Transverse colon (tissue), 4 donors: ENCODE data around the gene EEFSEC. TPM values are rescaled to one million over a fixed set of nuclear protein-coding genes. Genes with fewer than 3 reads are reported as not detected.

Source experiments
- DNase-seq: peaks from one replicate; pipeline ENCODE4 v3.0.0-alpha.2; 2019
- H3K27ac ChIP-seq, 4 donors: fragments of 200-600 bp; sonication (generic); 2 replicates each; pipeline ENCODE4 v1.5.1; 2016 to 2018; ENCODE audit warnings: inconsistent platforms in 4 of 4
- H3K27me3 ChIP-seq: fragments of 200-600 bp; sonication (generic); 2 replicates; pipeline ENCODE4 v1.5.1; 2017; ENCODE audit warnings: inconsistent platforms
- H3K36me3 ChIP-seq, 4 donors: fragments of 200-600 bp; sonication (generic); 2 replicates each; pipeline ENCODE4 v1.5.1; 2017 to 2019; ENCODE audit warnings: inconsistent platforms in 4 of 4
- H3K4me1 ChIP-seq, 4 donors: fragments of 200-600 bp; sonication (generic); 2 replicates each; pipeline ENCODE4 v1.5.1; 2017 to 2020; ENCODE audit warnings: inconsistent platforms in 4 of 4
- H3K4me3 ChIP-seq, 4 donors: fragments of 200-600 bp; sonication (generic); 1 replicate in 1 of 4; 2 replicates in 3 of 4; pipeline versions ENCODE4 v1.5.1 to v1.6.1; 2017 to 2019; ENCODE audit warnings: inconsistent platforms in 4 of 4
- H3K9me3 ChIP-seq, 2 donors: fragments of 200-600 bp; sonication (generic); 2 replicates each; pipeline ENCODE4 v1.5.1; 2017 to 2019; ENCODE audit warnings: inconsistent platforms in 2 of 2
- CTCF ChIP-seq, 5 experiments: fragments of 200-600 bp in 3 of 5; fragments of 450-650 bp in 2 of 5; sonication (generic) in 3 of 5; IDR thresholded peaks; 1 replicate in 2 of 5; 2 replicates in 3 of 5; pipeline ENCODE4 v1.5.1; 2016 to 2017; ENCODE audit warnings: antibody characterized with exemption in 5 of 5, inconsistent platforms in 3 of 5, mild to moderate bottlenecking in 2 of 5, moderate library complexity in 1 of 5
- EP300 ChIP-seq: sonication (generic); formaldehyde crosslinking; IDR thresholded peaks from one replicate; pipeline ENCODE4 v1.6.1; 2017; ENCODE audit warnings: antibody characterized with exemption, low read depth
- POLR2A ChIP-seq: fragments of 450-650 bp; IDR thresholded peaks from one replicate; pipeline ENCODE4 v1.6.1; 2016; ENCODE audit warnings: antibody characterized with exemption, mild to moderate bottlenecking, moderate library complexity
- POLR2AphosphoS5 ChIP-seq, 3 donors: sonication (generic); formaldehyde crosslinking; IDR thresholded peaks; one replicate each; pipeline ENCODE4 v1.6.1; 2016; ENCODE audit warnings: antibody characterized with exemption in 3 of 3
- WGBS, 2 donors: methylation state at CpG; one replicate each; pipeline ENCODE4 v1.1.5; 2018; ENCODE audit warnings: low coverage in 1 of 2; 5-methylcytosine and 5-hydroxymethylcytosine counted together
- in situ Hi-C, 4 donors: fragments of 200-750 bp; cut with MboI; loops; one replicate each; pipeline versions ENCODE4 v1.15.0 to v1.15.1; 2017; ENCODE audit warnings: low sequenced_read_pairs in 3 of 4, low pct_ligation_motif_present in 1 of 4, low pct_unique_long_range_greater_than_20kb in 1 of 4
- intact Hi-C: fragments of 100-400 bp; cut with DNase I; formaldehyde crosslinking; loops from one replicate; pipeline ENCODE4 v1.15.1; 2023; ENCODE audit warnings: low total_unique reads
- total RNA-seq, 4 donors: library from RNA; depleted of rRNA; stranded (reverse); fragments of >200 nt; gene quantifications; one replicate each; pipeline ENCODE4 v1.1.0, GENCODE V29; 2016

EEFSEC gene
- total RNA-seq, 4 donors from 2014 or later: 10.3 to 16.8 (median 14.2) TPM

GRCh38 chr3:128395046-128395445, 241.8 kb downstream of the EEFSEC start:
- intact Hi-C loops (no loop called here), in situ Hi-C loops (no loop called here)
- Histone ChIP-seq H3K4me1 (no peaks in the 10 kb centered on the region), H3K4me3 (no peak overlapping the region), H3K9me3 (no peaks in the 10 kb centered on the region), H3K36me3 (no peaks in the 10 kb centered on the region), H3K27me3 (no peaks in the 10 kb centered on the region), H3K27ac (no peak overlapping the region)
- no peak for TF ChIP-seq EP300
- no peak for TF ChIP-seq CTCF (IDR thresholded peaks at IDR 0.05)
- no peak for TF ChIP-seq POLR2AphosphoS5 (IDR thresholded peaks at IDR 0.05)
- no peak for TF ChIP-seq POLR2A
- 96% methylated on average over 6 of the region's 6 CpGs; no CpG with 5 or more reads in 1 of the 2 donors for WGBS, 2 donors
- no peak for DNase-seq

GRCh38 chr3:128395500-128396162, 242.3 kb downstream of the EEFSEC start:
- intact Hi-C loops (no loop called here), in situ Hi-C loops (no loop called here)
- no peak overlapping the region for H3K27ac ChIP-seq
- H3K4me3 ChIP-seq: no peak overlapping the region
- no peak for TF ChIP-seq POLR2A
- no peak for TF ChIP-seq CTCF (IDR thresholded peaks at IDR 0.05)
- TF ChIP-seq POLR2AphosphoS5 (IDR thresholded peaks at IDR 0.05): no peak
- no peak for TF ChIP-seq EP300
- 67% methylated on average over 9 of the region's 9 CpGs; no CpG with 5 or more reads in 1 of the 2 donors for whole genome bisulfite sequencing, 2 donors
- no peaks in the 10 kb centered on the region for H3K27me3 ChIP-seq
- no peaks in the 10 kb centered on the region for H3K4me1 ChIP-seq
- no peaks in the 10 kb centered on the region for H3K9me3 ChIP-seq
- no peaks in the 10 kb centered on the region for H3K36me3 ChIP-seq
- DNase-seq: no peak

- in situ Hi-C loops: no loop called here
- TF ChIP-seq POLR2A (no peak), EP300 (no peak), POLR2AphosphoS5 (IDR thresholded peaks at IDR 0.05) (no peak), CTCF (IDR thresholded peaks at IDR 0.05) (no peak)
These were observed 244.2 kb downstream of the EEFSEC start for GRCh38 chr3:128397484-128397883.

GRCh38 chr3:128398586-128398985, 245.3 kb downstream of the EEFSEC start:
- WGBS, 2 donors: 89% methylated on average over 4 of the region's 8 CpGs; no CpG with 5 or more reads in 1 of the 2 donors

More at GRCh38 chr3:128397484-128397883, 244.2 kb downstream of the EEFSEC start:
- 96% methylated on average over 5 of the region's 5 CpGs; no CpG with 5 or more reads in 1 of the 2 donors for WGBS, 2 donors
- peaks cover 0 to 3% (median 0%) of the 10 kb centered on the region in 4 donors for H3K4me1 ChIP-seq
- H3K36me3 ChIP-seq: no peaks in the 10 kb centered on the region
- no peak overlapping the region for H3K4me3 ChIP-seq
- intact Hi-C loops: no loop called here
- no peak for DNase-seq
- H3K9me3 ChIP-seq: no peaks in the 10 kb centered on the region
- H3K27me3 ChIP-seq: no peaks in the 10 kb centered on the region
- H3K27ac ChIP-seq: no peak overlapping the region

More at GRCh38 chr3:128398586-128398985, 245.3 kb downstream of the EEFSEC start:
- Histone ChIP-seq H3K27me3 (no peaks in the 10 kb centered on the region), H3K36me3 (no peaks in the 10 kb centered on the region), H3K4me1 (peaks cover 0 to 5% (median 0%) of the 10 kb centered on the region in 4 donors), H3K9me3 (no peaks in the 10 kb centered on the region), H3K27ac (no peak overlapping the region), H3K4me3 (no peak overlapping the region)
- intact Hi-C loops: no loop called here
- in situ Hi-C loops: no loop called here
- TF ChIP-seq POLR2AphosphoS5 (IDR thresholded peaks at IDR 0.05): no peak
- DNase-seq: no peak
